ENCODE measurements around the gene KSR1. TPM values are rescaled to one million over a fixed set of nuclear protein-coding genes. Genes with fewer than 3 reads are reported as not detected.

KSR1 gene
- polyA plus RNA-seq, 1 of the 3 experiments (the other 2 are of a cell fraction): 7.5 TPM

GRCh38 chr17:27475981-27476895, 20.0 kb downstream of the KSR1 start:
- H3K9me3 ChIP-seq: no peaks in the 10 kb centered on the region
- no peak overlapping the region for H3K27ac ChIP-seq (ENCODE audit: low read depth in 2 of 2, low read length in 1 of 2)
- no peak for TF ChIP-seq POLR2AphosphoS5 (IDR thresholded peaks at IDR 0.05; ENCODE audit: low read depth, low read length)
- no peaks in the 10 kb centered on the region; the same call in 1 of the 2 replicates for H4K20me1 ChIP-seq (ENCODE audit: insufficient read depth)
- CTCF ChIA-PET: interaction anchor here (1.1 to 1.5 kb wide), 5 partner anchors 18 to 123 kb away, joined by 3 to 4 read pairs (median 3); no protein-coding TSS in a partner anchor
- POLR2A ChIA-PET: no interaction called here
- no peaks in the 10 kb centered on the region for H3K27me3 ChIP-seq (ENCODE audit: insufficient read depth)
- no peak overlapping the region for H3K4me3 ChIP-seq (ENCODE audit: low read depth in 2 of 2, low read length in 1 of 2)
- H3K79me2 ChIP-seq (ENCODE audit: insufficient read depth): peaks cover 3% of the 10 kb centered on the region
- no peak overlapping the region for H3K4me2 ChIP-seq
- no peaks in the 10 kb centered on the region for H3K9me2 ChIP-seq
- 81% methylated on average over 8 of the region's 14 CpGs for WGBS (ENCODE audit: low lambda C conversion rate)
- no peaks in the 10 kb centered on the region for H3F3A ChIP-seq (replicated peaks; ENCODE audit: insufficient read depth)
- no peak for DNase-seq
- H2AFZ ChIP-seq (ENCODE audit: low read depth): no peak overlapping the region
- no peak overlapping the region for H3K9ac ChIP-seq
- H3K36me3 ChIP-seq (replicated peaks in 1 of 2; ENCODE audit: control insufficient read depth in 1 of 2, insufficient read depth in 2 of 2, low read length in 1 of 2): no peaks in the 10 kb centered on the region
- H3K4me1 ChIP-seq (ENCODE audit: control insufficient read depth in 1 of 2, insufficient read depth in 2 of 2, low read depth in 1 of 2, low read length in 1 of 2): peaks cover 11 to 30% of the 10 kb centered on the region in 2 experiments; a peak in 2 of 4 replicates

- CTCF ChIA-PET: interaction anchor here (1.0 to 1.5 kb wide), 4 partner anchors 11 to 35 kb away, joined by 3 to 4 read pairs (median 3); no protein-coding TSS in a partner anchor
- H3K4me3 ChIP-seq (ENCODE audit: low read depth in 2 of 2, low read length in 1 of 2): no peak overlapping the region
- H3K4me2 ChIP-seq: no peak overlapping the region
- WGBS (ENCODE audit: low lambda C conversion rate): 76% methylated on average over 9 of the region's 9 CpGs
- H2AFZ ChIP-seq (ENCODE audit: low read depth): no peak overlapping the region
- POLR2A ChIA-PET: no interaction called here
- no peaks in the 10 kb centered on the region for H3K9me3 ChIP-seq
- no peak overlapping the region for H3K9ac ChIP-seq
- no peaks in the 10 kb centered on the region for H3K36me3 ChIP-seq (replicated peaks in 1 of 2; ENCODE audit: control insufficient read depth in 1 of 2, insufficient read depth in 2 of 2, low read length in 1 of 2)
- H3K27ac ChIP-seq (ENCODE audit: low read depth in 2 of 2, low read length in 1 of 2): no peak overlapping the region
- no peak for DNase-seq
- H4K20me1 ChIP-seq (ENCODE audit: insufficient read depth): no peaks in the 10 kb centered on the region
- H3F3A ChIP-seq (replicated peaks; ENCODE audit: insufficient read depth): no peaks in the 10 kb centered on the region
- peaks cover 3 to 21% of the 10 kb centered on the region in 2 experiments; a peak in 2 of 4 replicates for H3K4me1 ChIP-seq (ENCODE audit: control insufficient read depth in 1 of 2, insufficient read depth in 2 of 2, low read depth in 1 of 2, low read length in 1 of 2)
- no peaks in the 10 kb centered on the region for H3K27me3 ChIP-seq (ENCODE audit: insufficient read depth)
- peaks cover 3% of the 10 kb centered on the region for H3K79me2 ChIP-seq (ENCODE audit: insufficient read depth)
- H3K9me2 ChIP-seq: no peaks in the 10 kb centered on the region
- TF ChIP-seq MEF2A (IDR thresholded peaks at IDR 0.05; ENCODE audit: borderline replicate concordance, low read depth) (no peak), FOSL2 (IDR thresholded peaks at IDR 0.05; ENCODE audit: borderline replicate concordance, low read depth) (no peak), GABPA (IDR thresholded peaks at IDR 0.05; ENCODE audit: low read depth) (no peak), POLR2AphosphoS5 (IDR thresholded peaks at IDR 0.05; ENCODE audit: low read depth, low read length) (no peak), SIN3A (IDR thresholded peaks at IDR 0.05; ENCODE audit: borderline replicate concordance, low read depth, low read length) (no peak), TEAD4 (IDR thresholded peaks at IDR 0.05; ENCODE audit: borderline replicate concordance, insufficient read depth) (no peak), RAD21 (IDR thresholded peaks at IDR 0.05; ENCODE audit: low read length) (no peak)
- TF ChIP-seq, protein P1, sequence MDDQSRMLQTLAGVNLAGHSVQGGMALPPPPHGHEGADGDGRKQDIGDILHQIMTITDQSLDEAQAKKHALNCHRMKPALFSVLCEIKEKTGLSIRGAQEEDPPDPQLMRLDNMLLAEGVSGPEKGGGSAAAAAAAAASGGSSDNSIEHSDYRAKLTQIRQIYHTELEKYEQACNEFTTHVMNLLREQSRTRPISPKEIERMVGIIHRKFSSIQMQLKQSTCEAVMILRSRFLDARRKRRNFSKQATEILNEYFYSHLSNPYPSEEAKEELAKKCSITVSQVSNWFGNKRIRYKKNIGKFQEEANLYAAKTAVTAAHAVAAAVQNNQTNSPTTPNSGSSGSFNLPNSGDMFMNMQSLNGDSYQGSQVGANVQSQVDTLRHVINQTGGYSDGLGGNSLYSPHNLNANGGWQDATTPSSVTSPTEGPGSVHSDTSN (IDR thresholded peaks at IDR 0.05): no peak
These were observed 21.0 kb downstream of the KSR1 start for GRCh38 chr17:27477050-27477888.
